HepG2 (cell line): ENCODE results near the gene GAL3ST2. TPM values are rescaled to one million over a fixed set of nuclear protein-coding genes. Genes with fewer than 3 reads are reported as not detected.
A peak's percentile ranks its signal among the peaks of the same experiment; 100 is the strongest.

Source experiments
- GABPA ChIP-seq, 2 experiments: IDR thresholded peaks; 2 replicates each; pipeline ENCODE4 v1.6.1; 2011 to 2016; ENCODE audit warnings: low read depth in 2 of 2, low read length in 1 of 2, missing biosample characterization in 1 of 2, missing genetic modification characterization in 1 of 2
- HNRNPL ChIP-seq: fragments of 200-400 bp; formaldehyde crosslinking; IDR thresholded peaks from 2 replicates; pipeline ENCODE4 v1.6.1; 2017; ENCODE audit warnings: mild to moderate bottlenecking, low read depth, low read length
- HOXA5 ChIP-seq: sonication (generic); formaldehyde crosslinking; IDR thresholded peaks from 2 replicates; pipeline ENCODE4 v1.4.0; 2020; ENCODE audit warnings: missing genetic modification reagents
- MYNN ChIP-seq: sonication (generic); formaldehyde crosslinking; IDR thresholded peaks from 2 replicates; pipeline ENCODE4 v1.4.0; 2020; ENCODE audit warnings: mild to moderate bottlenecking, low read depth, missing genetic modification reagents
- PHF8 ChIP-seq: sonication (generic); formaldehyde crosslinking; IDR thresholded peaks from 2 replicates; pipeline ENCODE4 v1.5.0; 2020; ENCODE audit warnings: missing genetic modification reagents
- SATB2 ChIP-seq: sonication (generic); formaldehyde crosslinking; IDR thresholded peaks from 2 replicates; pipeline ENCODE4 v1.5.0; 2020; ENCODE audit warnings: missing genetic modification reagents
- ZNF383 ChIP-seq: sonication (generic); formaldehyde crosslinking; IDR thresholded peaks from 2 replicates; pipeline ENCODE4 v1.4.0; 2020; ENCODE audit warnings: missing genetic modification reagents, mild to moderate bottlenecking, borderline replicate concordance
- polyA plus RNA-seq, 8 experiments: library from polyadenylated mRNA; depleted of rRNA in 3 of 8; stranded (reverse) in 7 of 8; unstranded in 1 of 8; fragments of >200 nt; fragmentation: Illumina TruSeq in 4 of 8; extraction: Trizol in 4 of 8; gene quantifications; 2 replicates each; pipeline versions ENCODE4 v1.2.1 to v1.2.3, GENCODE V29; 2011 to 2016; ENCODE audit warnings: low read depth in 4 of 8, missing spikeins in 1 of 8, mixed read lengths in 1 of 8; ENCODE audit not compliant: insufficient read depth in 1 of 8
- total RNA-seq, 5 experiments: library from RNA; depleted of rRNA; stranded (reverse); fragments of >200 nt; fragmentation: Illumina TruSeq; extraction: Trizol; gene quantifications; 2 replicates each; pipeline ENCODE4 v1.2.3, GENCODE V29; 2016; ENCODE audit warnings: low read depth in 1 of 5
- TF ChIP-seq, protein P1 (sequence below): sonication (generic); formaldehyde crosslinking; IDR thresholded peaks from 2 replicates; pipeline ENCODE4 v1.4.0; 2020; ENCODE audit warnings: mild to moderate bottlenecking, low read depth, missing genetic modification reagents
- TF ChIP-seq, protein P2 (sequence below): sonication (generic); formaldehyde crosslinking; IDR thresholded peaks from 2 replicates; pipeline ENCODE4 v1.4.0; 2020; ENCODE audit warnings: missing genetic modification reagents, borderline replicate concordance
- TF ChIP-seq, protein P3 (sequence below): sonication (generic); formaldehyde crosslinking; IDR thresholded peaks from 2 replicates; pipeline ENCODE4 v1.9.0; 2022; ENCODE audit warnings: low read depth, missing genetic modification reagents
- TF ChIP-seq, protein P4 (sequence below): sonication (generic); formaldehyde crosslinking; IDR thresholded peaks from 2 replicates; pipeline ENCODE4 v1.4.0; 2020; ENCODE audit warnings: low read depth, mild to moderate bottlenecking, missing genetic modification reagents

Gene GAL3ST2
- total and polyA plus RNA-seq, 2 of the 13 experiments (the other 11 are each of a cell fraction or from before 2014, with no cell fraction given): 0.17 to 0.20 TPM

DNA sequence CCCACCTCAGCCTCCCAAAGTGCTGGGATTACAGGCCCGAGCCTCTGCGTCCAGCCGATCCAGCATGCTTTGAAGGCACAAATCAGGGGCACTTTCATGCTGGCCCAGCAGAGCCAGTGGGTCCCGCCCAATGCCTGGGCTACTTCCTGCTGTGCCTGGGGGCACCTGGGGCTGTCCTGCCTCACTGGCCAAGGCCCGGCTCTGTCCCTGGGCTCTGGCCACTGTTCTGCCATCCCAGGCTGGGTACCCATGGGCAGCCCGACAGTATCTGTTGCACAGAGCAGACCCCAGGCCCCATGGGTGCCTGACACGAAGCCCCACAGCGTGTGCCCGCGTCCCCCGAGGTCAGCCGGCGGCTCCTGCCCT is 6.8 kb upstream of the GAL3ST2 start (continued):
- TF ChIP-seq MYNN (no peak), HOXA5 (CRISPR knock-in tag) (no peak), PHF8 (CRISPR knock-in tag) (no peak), ZNF383 (0 out of 2 replicates have a peak, but pooled peaks have one; percentile 20), GABPA (IDR thresholded peaks at IDR 0.05; ENCODE audit: low read depth, low read length) (no peak), GABPA (CRISPR knock-in tag; IDR thresholded peaks at IDR 0.05; ENCODE audit: low read depth) (0 out of 2 replicates have a peak, but pooled peaks have one; percentile 38), SATB2 (CRISPR knock-in tag) (0 out of 2 replicates have a peak, but pooled peaks have one; percentile 12), HNRNPL (peak; percentile 67)
- TF ChIP-seq, protein P1, sequence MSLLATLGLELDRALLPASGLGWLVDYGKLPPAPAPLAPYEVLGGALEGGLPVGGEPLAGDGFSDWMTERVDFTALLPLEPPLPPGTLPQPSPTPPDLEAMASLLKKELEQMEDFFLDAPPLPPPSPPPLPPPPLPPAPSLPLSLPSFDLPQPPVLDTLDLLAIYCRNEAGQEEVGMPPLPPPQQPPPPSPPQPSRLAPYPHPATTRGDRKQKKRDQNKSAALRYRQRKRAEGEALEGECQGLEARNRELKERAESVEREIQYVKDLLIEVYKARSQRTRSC (CRISPR knock-in tag): no peak
- TF ChIP-seq, protein P2, sequence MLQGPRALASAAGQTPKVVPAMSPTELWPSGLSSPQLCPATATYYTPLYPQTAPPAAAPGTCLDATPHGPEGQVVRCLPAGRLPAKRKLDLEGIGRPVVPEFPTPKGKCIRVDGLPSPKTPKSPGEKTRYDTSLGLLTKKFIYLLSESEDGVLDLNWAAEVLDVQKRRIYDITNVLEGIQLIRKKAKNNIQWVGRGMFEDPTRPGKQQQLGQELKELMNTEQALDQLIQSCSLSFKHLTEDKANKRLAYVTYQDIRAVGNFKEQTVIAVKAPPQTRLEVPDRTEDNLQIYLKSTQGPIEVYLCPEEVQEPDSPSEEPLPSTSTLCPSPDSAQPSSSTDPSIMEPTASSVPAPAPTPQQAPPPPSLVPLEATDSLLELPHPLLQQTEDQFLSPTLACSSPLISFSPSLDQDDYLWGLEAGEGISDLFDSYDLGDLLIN (CRISPR knock-in tag): peak; percentile 60; the same call in 1 of the 2 replicates
- TF ChIP-seq, protein P3, sequence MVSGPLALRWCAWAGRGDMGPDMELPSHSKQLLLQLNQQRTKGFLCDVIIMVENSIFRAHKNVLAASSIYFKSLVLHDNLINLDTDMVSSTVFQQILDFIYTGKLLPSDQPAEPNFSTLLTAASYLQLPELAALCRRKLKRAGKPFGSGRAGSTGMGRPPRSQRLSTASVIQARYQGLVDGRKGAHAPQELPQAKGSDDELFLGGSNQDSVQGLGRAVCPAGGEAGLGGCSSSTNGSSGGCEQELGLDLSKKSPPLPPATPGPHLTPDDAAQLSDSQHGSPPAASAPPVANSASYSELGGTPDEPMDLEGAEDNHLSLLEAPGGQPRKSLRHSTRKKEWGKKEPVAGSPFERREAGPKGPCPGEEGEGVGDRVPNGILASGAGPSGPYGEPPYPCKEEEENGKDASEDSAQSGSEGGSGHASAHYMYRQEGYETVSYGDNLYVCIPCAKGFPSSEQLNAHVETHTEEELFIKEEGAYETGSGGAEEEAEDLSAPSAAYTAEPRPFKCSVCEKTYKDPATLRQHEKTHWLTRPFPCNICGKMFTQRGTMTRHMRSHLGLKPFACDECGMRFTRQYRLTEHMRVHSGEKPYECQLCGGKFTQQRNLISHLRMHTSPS: peak; percentile 5; the same call in 1 of the 2 replicates
- TF ChIP-seq, protein P4, sequence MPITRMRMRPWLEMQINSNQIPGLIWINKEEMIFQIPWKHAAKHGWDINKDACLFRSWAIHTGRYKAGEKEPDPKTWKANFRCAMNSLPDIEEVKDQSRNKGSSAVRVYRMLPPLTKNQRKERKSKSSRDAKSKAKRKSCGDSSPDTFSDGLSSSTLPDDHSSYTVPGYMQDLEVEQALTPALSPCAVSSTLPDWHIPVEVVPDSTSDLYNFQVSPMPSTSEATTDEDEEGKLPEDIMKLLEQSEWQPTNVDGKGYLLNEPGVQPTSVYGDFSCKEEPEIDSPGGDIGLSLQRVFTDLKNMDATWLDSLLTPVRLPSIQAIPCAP: no peak
